H9 (cell line): ENCODE data around the gene PYROXD2. TPM values are rescaled to one million over a fixed set of nuclear protein-coding genes. Genes with fewer than 3 reads are reported as not detected.

Source experiments
- DNase-seq: peaks from one replicate; pipeline ENCODE4 v3.0.0-alpha.2; 2017
- H2AFZ ChIP-seq: one replicate; pipeline ENCODE4 v1.6.1; 2013; ENCODE audit warnings: mild to moderate bottlenecking, low read length, control low read depth, moderate library complexity
- H2AK5ac ChIP-seq: 2 replicates; pipeline ENCODE4 v1.6.1; 2013; ENCODE audit warnings: low read length, control low read depth, mixed read lengths; ENCODE audit not compliant: insufficient read length
- H2BK120ac ChIP-seq: one replicate; pipeline ENCODE4 v1.6.1; 2013; ENCODE audit warnings: low read depth, mild to moderate bottlenecking, low read length, control low read depth, inconsistent platforms; ENCODE audit not compliant: poor library complexity, severe bottlenecking
- H2BK12ac ChIP-seq: 2 replicates; pipeline ENCODE4 v1.6.1; 2013; ENCODE audit warnings: low read length, control low read depth, mixed read lengths, low read depth; ENCODE audit not compliant: insufficient read length
- H2BK15ac ChIP-seq: 2 replicates; pipeline ENCODE4 v1.6.1; 2013; ENCODE audit warnings: low read depth, low read length, control low read depth
- H2BK20ac ChIP-seq: one replicate; pipeline ENCODE4 v1.6.1; 2013; ENCODE audit warnings: low read depth, mild to moderate bottlenecking, low read length, control low read depth, inconsistent platforms; ENCODE audit not compliant: poor library complexity, severe bottlenecking
- H2BK5ac ChIP-seq: 2 replicates; pipeline ENCODE4 v1.6.1; 2013; ENCODE audit warnings: low read length, control low read depth, mixed read lengths; ENCODE audit not compliant: insufficient read length
- H3K14ac ChIP-seq: 2 replicates; pipeline ENCODE4 v1.6.1; 2013; ENCODE audit warnings: low read length, control low read depth; ENCODE audit not compliant: insufficient read depth
- H3K18ac ChIP-seq: 2 replicates; pipeline ENCODE4 v1.6.1; 2013; ENCODE audit warnings: low read depth, mild to moderate bottlenecking, mixed read lengths, low read length, control low read depth; ENCODE audit not compliant: insufficient read length
- H3K23ac ChIP-seq: 2 replicates; pipeline ENCODE4 v1.6.1; 2013; ENCODE audit warnings: low read length, control low read depth, mixed read lengths, low read depth; ENCODE audit not compliant: insufficient read length
- H3K23me2 ChIP-seq: 2 replicates; pipeline ENCODE4 v1.6.1; 2013; ENCODE audit warnings: low read depth, mild to moderate bottlenecking, mixed read lengths, low read length, control low read depth; ENCODE audit not compliant: insufficient read length, poor library complexity, severe bottlenecking
- H3K27ac ChIP-seq: 2 replicates; pipeline ENCODE4 v1.5.1; 2013; ENCODE audit warnings: low read length, control low read depth, mixed read lengths, low read depth; ENCODE audit not compliant: insufficient read length
- H3K27me3 ChIP-seq: 2 replicates; pipeline ENCODE4 v1.6.1; 2013; ENCODE audit warnings: low read length, control low read depth, inconsistent platforms; ENCODE audit not compliant: insufficient read depth
- H3K4ac ChIP-seq: 2 replicates; pipeline ENCODE4 v1.6.1; 2013; ENCODE audit warnings: low read depth, mild to moderate bottlenecking, control low read depth, inconsistent platforms, low read length, moderate library complexity
- H3K4me1 ChIP-seq: 2 replicates; pipeline ENCODE4 v1.6.1; 2013; ENCODE audit warnings: low read length, control low read depth, inconsistent platforms; ENCODE audit not compliant: insufficient read depth
- H3K4me2 ChIP-seq: 2 replicates; pipeline ENCODE4 v1.6.1; 2013; ENCODE audit warnings: low read length, control low read depth, mixed read lengths; ENCODE audit not compliant: insufficient read length, insufficient read depth
- H3K56ac ChIP-seq: 2 replicates; pipeline ENCODE4 v1.6.1; 2013; ENCODE audit warnings: low read depth, mild to moderate bottlenecking, mixed read lengths, low read length, control low read depth; ENCODE audit not compliant: insufficient read length
- H3K79me1 ChIP-seq: 2 replicates; pipeline ENCODE4 v1.6.1; 2013; ENCODE audit warnings: low read depth, mild to moderate bottlenecking, moderate library complexity, low read length, control low read depth, inconsistent platforms; ENCODE audit not compliant: insufficient read depth, poor library complexity, severe bottlenecking
- H3K79me2 ChIP-seq: 2 replicates; pipeline ENCODE4 v1.6.1; 2013; ENCODE audit warnings: low read length, control low read depth, inconsistent platforms; ENCODE audit not compliant: insufficient read depth
- H3K9ac ChIP-seq: 2 replicates; pipeline ENCODE4 v1.6.1; 2013; ENCODE audit warnings: low read length, control low read depth, mixed read lengths; ENCODE audit not compliant: insufficient read length; ENCODE audit errors: extremely low read depth
- H3K9me3 ChIP-seq: one replicate; pipeline ENCODE4 v1.6.1; 2013; ENCODE audit warnings: low read depth, low read length, inconsistent platforms; ENCODE audit not compliant: control insufficient read depth
- H3T11ph ChIP-seq: one replicate; pipeline ENCODE4 v1.6.1; 2013; ENCODE audit warnings: mild to moderate bottlenecking, low read length, control low read depth, inconsistent platforms
- H4K20me1 ChIP-seq: one replicate; pipeline ENCODE4 v1.6.1; 2013; ENCODE audit not compliant: control insufficient read depth, insufficient read length, insufficient read depth
- H4K5ac ChIP-seq: 2 replicates; pipeline ENCODE4 v1.6.1; 2013; ENCODE audit warnings: low read depth, mild to moderate bottlenecking, mixed read lengths, low read length, control low read depth; ENCODE audit not compliant: insufficient read length
- H4K8ac ChIP-seq: replicated peaks from 2 replicates; pipeline ENCODE4 v1.6.1; 2013; ENCODE audit warnings: low read length, control low read depth, mixed read lengths, low read depth; ENCODE audit not compliant: insufficient read length
- H4K91ac ChIP-seq: 2 replicates; pipeline ENCODE4 v1.6.1; 2013; ENCODE audit warnings: low read depth, mild to moderate bottlenecking, moderate library complexity, mixed read lengths, low read length, control low read depth; ENCODE audit not compliant: insufficient read length
- H3K27ac Mint-ChIP-seq, 3 experiments: 2 replicates in 2 of 3; 3 replicates in 1 of 3; pipeline ENCODE4 v1.8.0; 2020 to 2021; ENCODE audit warnings: mixed read lengths in 3 of 3, mild to moderate bottlenecking in 1 of 3, moderate library complexity in 1 of 3
- H3K27me3 Mint-ChIP-seq: 2 replicates; pipeline ENCODE4 v1.8.0; 2021; ENCODE audit warnings: low read depth, mild to moderate bottlenecking, moderate library complexity, mixed read lengths
- H3K36me3 Mint-ChIP-seq, 3 experiments: 2 replicates in 2 of 3; 3 replicates in 1 of 3; pipeline ENCODE4 v1.8.0; 2020 to 2021; ENCODE audit warnings: low read depth in 3 of 3, mixed read lengths in 3 of 3; ENCODE audit not compliant: insufficient read depth in 1 of 3
- H3K4me1 Mint-ChIP-seq, 2 experiments: 2 replicates each; pipeline ENCODE4 v1.8.0; 2020; ENCODE audit warnings: mixed read lengths in 2 of 2
- H3K4me3 Mint-ChIP-seq, 2 experiments: 2 replicates in 1 of 2; 3 replicates in 1 of 2; pipeline ENCODE4 v1.8.0; 2020 to 2021; ENCODE audit warnings: mild to moderate bottlenecking in 2 of 2, mixed read lengths in 2 of 2, moderate library complexity in 1 of 2
- H3K9me3 Mint-ChIP-seq, 2 experiments: 2 replicates in 1 of 2; 3 replicates in 1 of 2; pipeline ENCODE4 v1.8.0; 2020; ENCODE audit warnings: mild to moderate bottlenecking in 2 of 2, mixed read lengths in 2 of 2, moderate library complexity in 1 of 2
- CTCF ChIP-seq: fragments of 200-600 bp; sonication (generic); conservative IDR thresholded peaks from 3 replicates; pipeline ENCODE4 v1.8.0; 2021; ENCODE audit warnings: antibody characterized with exemption, mild to moderate bottlenecking
- WGBS: extraction: QIAGEN DNeasy Blood & Tissue Kit; methylation state at CpG from one replicate; pipeline ENCODE4 v1.1.7; 2013; ENCODE audit warnings: missing lambda C conversion rate, low lambda C conversion rate, mixed read lengths; ENCODE audit not compliant: insufficient read length; ENCODE audit errors: extremely low coverage; 5-methylcytosine and 5-hydroxymethylcytosine counted together
- total RNA-seq: library from RNA; stranded (reverse); gene quantifications from 2 replicates; pipeline ENCODE4 v1.2.1, GENCODE V29; 2021

Gene PYROXD2
- total RNA-seq, 1 experiment from 2014 or later: 5.3 TPM

GRCh38 chr10:98363220-98363619 is 51.8 kb downstream of the PYROXD2 start:
- Mint-ChIP-seq H3K4me1 (peaks cover 35 to 40% of the 10 kb centered on the region in 2 experiments), H3K36me3 (no peaks in the 10 kb centered on the region), H3K4me3 (no peak overlapping the region), H3K9me3 (no peaks in the 10 kb centered on the region), H3K27ac (no peak overlapping the region), H3K27me3 (peaks cover 15% of the 10 kb centered on the region)
- no peak overlapping the region for H3K4me2 ChIP-seq
- no peak overlapping the region for H2BK120ac ChIP-seq
- no peak overlapping the region for H3T11ph ChIP-seq
- no peak overlapping the region for H3K14ac ChIP-seq
- no peaks in the 10 kb centered on the region for H3K79me2 ChIP-seq
- no peak overlapping the region for H4K5ac ChIP-seq
- no peaks in the 10 kb centered on the region for H3K79me1 ChIP-seq
- no peak overlapping the region for H3K23ac ChIP-seq
- no peaks in the 10 kb centered on the region for H4K20me1 ChIP-seq
- no peak overlapping the region for H4K8ac ChIP-seq
- H2AFZ ChIP-seq: no peak overlapping the region
- no peak for DNase-seq
- no peak overlapping the region for H4K91ac ChIP-seq
- H3K18ac ChIP-seq: no peak overlapping the region
- WGBS: no CpG with 5 or more reads among the region's 6 CpGs
- H3K4ac ChIP-seq: no peak overlapping the region
- H2AK5ac ChIP-seq: no peak overlapping the region
- H3K23me2 ChIP-seq: no peaks in the 10 kb centered on the region
- no peak overlapping the region for H2BK12ac ChIP-seq
- no peak for TF ChIP-seq CTCF
- H3K9me3 ChIP-seq: no peaks in the 10 kb centered on the region
- H3K27ac ChIP-seq: no peak overlapping the region
- H2BK20ac ChIP-seq: no peak overlapping the region
- no peak overlapping the region for H3K9ac ChIP-seq
- no peaks in the 10 kb centered on the region for H3K27me3 ChIP-seq
- peaks cover 8% of the 10 kb centered on the region; the same call in 1 of the 2 replicates for H3K4me1 ChIP-seq
- no peak overlapping the region for H3K56ac ChIP-seq
- no peak overlapping the region for H2BK5ac ChIP-seq
- no peak overlapping the region for H2BK15ac ChIP-seq
